Adrenal gland (tissue), 5 donors: ENCODE results near the gene MMP20.

Source experiments
- POLR2A ChIP-seq, 2 donors: fragments of 450-650 bp; IDR thresholded peaks; one replicate each; pipeline ENCODE4 v1.6.1; 2017; ENCODE audit warnings: antibody characterized with exemption in 2 of 2, mild to moderate bottlenecking in 2 of 2, moderate library complexity in 1 of 2
- TF ChIP-seq, protein P1 (sequence below), 6 experiments: fragments of 450-650 bp in 4 of 6; fragments of 200-600 bp in 2 of 6; sonication (generic) in 1 of 6; IDR thresholded peaks; 1 replicate in 5 of 6; 2 replicates in 1 of 6; pipeline versions ENCODE4 v1.5.1 to v1.8.0; 2016 to 2021; ENCODE audit warnings: antibody characterized with exemption in 6 of 6, mild to moderate bottlenecking in 2 of 6, moderate library complexity in 1 of 6
- donor health status: DM: no; HTN: no; CAD: no.

DNA sequence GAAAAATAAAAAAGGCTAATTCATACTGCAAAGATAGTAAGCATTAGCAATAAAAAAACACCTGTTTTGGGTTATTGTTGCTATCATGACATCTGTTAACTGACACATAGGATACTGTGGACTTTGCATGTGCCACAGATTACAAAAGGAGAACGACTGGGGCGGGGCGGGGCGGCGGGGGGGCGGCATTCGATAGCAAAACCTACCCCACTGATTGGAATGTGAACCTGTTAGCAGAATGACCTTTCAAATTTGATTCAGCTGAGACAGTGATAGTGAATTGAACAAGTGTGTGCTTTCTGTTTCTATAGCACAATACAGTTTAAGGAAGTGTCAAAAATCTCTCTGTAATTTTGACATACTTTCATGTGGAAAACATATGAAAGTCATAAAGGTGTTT is 14.9 kb downstream of the MMP20 start:
- TF ChIP-seq, protein P1, sequence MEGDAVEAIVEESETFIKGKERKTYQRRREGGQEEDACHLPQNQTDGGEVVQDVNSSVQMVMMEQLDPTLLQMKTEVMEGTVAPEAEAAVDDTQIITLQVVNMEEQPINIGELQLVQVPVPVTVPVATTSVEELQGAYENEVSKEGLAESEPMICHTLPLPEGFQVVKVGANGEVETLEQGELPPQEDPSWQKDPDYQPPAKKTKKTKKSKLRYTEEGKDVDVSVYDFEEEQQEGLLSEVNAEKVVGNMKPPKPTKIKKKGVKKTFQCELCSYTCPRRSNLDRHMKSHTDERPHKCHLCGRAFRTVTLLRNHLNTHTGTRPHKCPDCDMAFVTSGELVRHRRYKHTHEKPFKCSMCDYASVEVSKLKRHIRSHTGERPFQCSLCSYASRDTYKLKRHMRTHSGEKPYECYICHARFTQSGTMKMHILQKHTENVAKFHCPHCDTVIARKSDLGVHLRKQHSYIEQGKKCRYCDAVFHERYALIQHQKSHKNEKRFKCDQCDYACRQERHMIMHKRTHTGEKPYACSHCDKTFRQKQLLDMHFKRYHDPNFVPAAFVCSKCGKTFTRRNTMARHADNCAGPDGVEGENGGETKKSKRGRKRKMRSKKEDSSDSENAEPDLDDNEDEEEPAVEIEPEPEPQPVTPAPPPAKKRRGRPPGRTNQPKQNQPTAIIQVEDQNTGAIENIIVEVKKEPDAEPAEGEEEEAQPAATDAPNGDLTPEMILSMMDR (IDR thresholded peaks at IDR 0.05), result no peak
- no peak for TF ChIP-seq POLR2A (IDR thresholded peaks at IDR 0.05)
